ENCODE results near the gene SRF. TPM values are rescaled to one million over a fixed set of nuclear protein-coding genes. Genes with fewer than 3 reads are reported as not detected.

SRF gene
- total and polyA plus RNA-seq, 3 donors from 2014 or later = 28.4 to 39.2 (median 36.5) TPM

- Histone ChIP-seq H3K27ac (no peak overlapping the region), H3K4me1 (peaks cover 9% of the 10 kb centered on the region), H3K9me3 (no peaks in the 10 kb centered on the region), H3K4me3 (no peak overlapping the region), H3K36me3 (ENCODE audit: low read depth, missing control alignments) (no peaks in the 10 kb centered on the region), H3K27me3 (no peaks in the 10 kb centered on the region)
- intact Hi-C loops (cut with DNase I; ENCODE audit: low total_unique reads) = loop anchor here (10.0 kb wide), 1 partner anchor 241 kb away; no protein-coding TSS in a partner anchor
- 96 to 97% methylated on average over 3 of the region's 3 CpGs for WGBS, 2 donors
- no peak for DNase-seq
- no peak for TF ChIP-seq CTCF (IDR thresholded peaks at IDR 0.05)
- TF ChIP-seq POLR2A (IDR thresholded peaks at IDR 0.05) = no peak
Measured at GRCh38 chr6:43146261-43146660, 24.8 kb upstream of the SRF start.

- Histone ChIP-seq H3K27ac (no peak overlapping the region), H3K36me3 (ENCODE audit: low read depth, missing control alignments) (no peaks in the 10 kb centered on the region)
Measured at GRCh38 chr6:43146709-43147688, 24.1 kb upstream of the SRF start.

GRCh38 chr6:43147691-43148477, 23.2 kb upstream of the SRF start:
- Histone ChIP-seq H3K27ac (no peak overlapping the region), H3K36me3 (ENCODE audit: low read depth, missing control alignments) (no peaks in the 10 kb centered on the region), H3K27me3 (no peaks in the 10 kb centered on the region), H3K4me3 (no peak overlapping the region), H3K4me1 (peaks cover 8% of the 10 kb centered on the region), H3K9me3 (no peaks in the 10 kb centered on the region)
- no peak for DNase-seq
- intact Hi-C loops (cut with DNase I; ENCODE audit: low total_unique reads) = loop anchor here (10.0 kb wide), 1 partner anchor 243 kb away; no protein-coding TSS in a partner anchor
- TF ChIP-seq CTCF (IDR thresholded peaks at IDR 0.05) (no peak), POLR2A (IDR thresholded peaks at IDR 0.05) (no peak)
- 92 to 94% methylated on average over 6 of the region's 6 CpGs for WGBS, 2 donors

More at GRCh38 chr6:43146709-43147688, 24.1 kb upstream of the SRF start:
- Histone ChIP-seq H3K4me1 (peaks cover 9% of the 10 kb centered on the region), H3K27me3 (no peaks in the 10 kb centered on the region), H3K9me3 (no peaks in the 10 kb centered on the region), H3K4me3 (no peak overlapping the region)
- intact Hi-C loops (cut with DNase I; ENCODE audit: low total_unique reads) = loop anchor here (10.0 kb wide), 1 partner anchor 242 kb away; no protein-coding TSS in a partner anchor
- WGBS, 2 donors = 89 to 92% methylated on average over 8 of the region's 8 CpGs
- TF ChIP-seq POLR2A (IDR thresholded peaks at IDR 0.05) = no peak
- no peak for TF ChIP-seq CTCF (IDR thresholded peaks at IDR 0.05)
- DNase-seq = no peak

- 94 to 96% methylated on average over 1 of the region's 1 CpG for WGBS, 2 donors
- no peaks in the 10 kb centered on the region for H3K4me1 ChIP-seq
Measured at GRCh38 chr6:43149265-43149664, 21.8 kb upstream of the SRF start.

More at GRCh38 chr6:43149265-43149664, 21.8 kb upstream of the SRF start:
- intact Hi-C loops (cut with DNase I; ENCODE audit: low total_unique reads) = loop anchor here (10.0 kb wide), 1 partner anchor 244 kb away; no protein-coding TSS in a partner anchor
- H3K27ac ChIP-seq = no peak overlapping the region
- H3K4me3 ChIP-seq = no peak overlapping the region
- no peaks in the 10 kb centered on the region for H3K9me3 ChIP-seq
- TF ChIP-seq CTCF (IDR thresholded peaks at IDR 0.05) = no peak
- TF ChIP-seq POLR2A (IDR thresholded peaks at IDR 0.05) = no peak
- H3K27me3 ChIP-seq = no peaks in the 10 kb centered on the region
- H3K36me3 ChIP-seq (ENCODE audit: low read depth, missing control alignments) = no peaks in the 10 kb centered on the region
- DNase-seq = no peak
